Heart left ventricle (tissue), 16 donors: Measurements from ENCODE around the gene DIP2C. TPM values are rescaled to one million over a fixed set of nuclear protein-coding genes. Genes with fewer than 3 reads are reported as not detected.

Source experiments
- ATAC-seq, 4 donors: fragments of 200-7000 bp; cut with Tn5 transposase; one replicate each; pipeline ENCODE4 v1.9.1; 2020 to 2022; ENCODE audit warnings: moderate library complexity in 4 of 4, mild to moderate bottlenecking in 3 of 4, moderate number of reproducible peaks in 1 of 4
- DNase-seq, 5 donors: peaks; one replicate each; pipeline ENCODE4 v3.0.0-alpha.2; 2020
- H3K27ac ChIP-seq, 12 donors: fragments of 200-600 bp; sonication (generic) in 4 of 12; one replicate each; pipeline versions ENCODE4 v1.5.0 to v1.8.0; 2016 to 2022; ENCODE audit warnings: mild to moderate bottlenecking in 2 of 12
- H3K27me3 ChIP-seq, 9 donors: fragments of 200-600 bp; sonication (generic) in 2 of 9; one replicate each; pipeline versions ENCODE4 v1.5.1 to v1.8.0; 2016 to 2022; ENCODE audit warnings: mild to moderate bottlenecking in 3 of 9
- H3K36me3 ChIP-seq, 9 donors: fragments of 200-600 bp; sonication (generic) in 2 of 9; one replicate each; pipeline versions ENCODE4 v1.5.0 to v1.8.0; 2018 to 2022; ENCODE audit warnings: mild to moderate bottlenecking in 2 of 9
- H3K4me1 ChIP-seq, 12 donors: fragments of 200-600 bp; sonication (generic) in 4 of 12; one replicate each; pipeline versions ENCODE4 v1.5.0 to v1.8.0; 2016 to 2022; ENCODE audit warnings: mild to moderate bottlenecking in 3 of 12
- H3K4me3 ChIP-seq, 12 donors: fragments of 200-600 bp; sonication (generic) in 4 of 12; one replicate each; pipeline versions ENCODE4 v1.5.0 to v1.8.0; 2017 to 2022; ENCODE audit warnings: mild to moderate bottlenecking in 9 of 12, moderate library complexity in 4 of 12
- H3K9me3 ChIP-seq, 12 donors: fragments of 200-600 bp; sonication (generic) in 4 of 12; one replicate each; pipeline versions ENCODE4 v1.5.0 to v1.8.0; 2016 to 2022; ENCODE audit warnings: mild to moderate bottlenecking in 1 of 12
- POLR2A ChIP-seq, 2 donors: fragments of 450-650 bp; IDR thresholded peaks; one replicate each; pipeline ENCODE4 v1.6.1; 2017; ENCODE audit warnings: antibody characterized with exemption in 2 of 2, mild to moderate bottlenecking in 2 of 2, moderate library complexity in 2 of 2
- WGBS, 4 donors: extraction: QIAGEN DNeasy Blood & Tissue Kit in 2 of 4; methylation state at CpG; one replicate each; pipeline versions ENCODE4 v1.1.5 to v1.1.7; 2013 to 2018; 5-methylcytosine and 5-hydroxymethylcytosine counted together
- intact Hi-C, 10 donors: fragments of 100-400 bp; cut with DNase I; formaldehyde crosslinking; loops; one replicate each; pipeline versions ENCODE4 v1.11.1 to v1.14.2; 2022
- polyA plus RNA-seq, 2 donors: library from polyadenylated mRNA; stranded (reverse); fragments of 200-250 nt; gene quantifications; one replicate each; pipeline ENCODE4 v1.2.3, GENCODE V29; 2013
- total RNA-seq, 9 donors: library from RNA; depleted of rRNA in 2 of 9; stranded (reverse); fragments of >200 nt in 2 of 9; fragmentation: NEBNext Ultra II Directional in 3 of 9; extraction: Animal tissue kit (Norgen Biotek cat#: 25700) in 3 of 9; gene quantifications; one replicate each; pipeline versions ENCODE4 v1.1.0 to v1.2.4, GENCODE V29; 2016 to 2023
- TF ChIP-seq, protein P1 (sequence below), 12 donors: fragments of 200-600 bp; sonication (generic) in 4 of 12; IDR thresholded peaks; one replicate each; pipeline versions ENCODE4 v1.5.0 to v1.8.0; 2018 to 2022; ENCODE audit warnings: antibody characterized with exemption in 12 of 12, mild to moderate bottlenecking in 5 of 12
- donor health status: ischemic (EF 13 %, LVEDD 7.1; RV severe dilation, severe dysfunction).
- donor health status: healthy with polysubstance abuse.
- donor health status: DM: no; HTN: yes; CAD: no.
- donor health status: DM: no; HTN: no; CAD: no.
- donor health status: ischemic (EF 25% LVEDD 6.9; RV normal size, moderate dysfunction).
- donor health status: ischemic (EF 25% LVEDD 5.7; RV mildly dilated, moderate dysfunction).
- donor health status: healthy.
- donor health status: DM: yes; HTN: yes; CAD: no.
- donor health status: ischemic (EF 35%, LVEDD 5.7; RV mildly dilated, moderate dysfunction).
- donor health status: nonischemic (EF 11% LVEDD 7.7; RV severe dilation, severe dysfunction).
- donor health status: DM: yes; HTN: yes; CAD: no.
- donor health status: PGD.
- donor health status: ischemic (EF 29% LVEDD 5.4; RV normal size, mild dysfunction).
- donor health status: nonischemic (EF 23%, LVEDD 6.1; RV moderate dilation, normal function).

Gene DIP2C
- total and polyA plus RNA-seq, 11 donors = 7.4 to 43.1 (median 28.5) TPM

DNA sequence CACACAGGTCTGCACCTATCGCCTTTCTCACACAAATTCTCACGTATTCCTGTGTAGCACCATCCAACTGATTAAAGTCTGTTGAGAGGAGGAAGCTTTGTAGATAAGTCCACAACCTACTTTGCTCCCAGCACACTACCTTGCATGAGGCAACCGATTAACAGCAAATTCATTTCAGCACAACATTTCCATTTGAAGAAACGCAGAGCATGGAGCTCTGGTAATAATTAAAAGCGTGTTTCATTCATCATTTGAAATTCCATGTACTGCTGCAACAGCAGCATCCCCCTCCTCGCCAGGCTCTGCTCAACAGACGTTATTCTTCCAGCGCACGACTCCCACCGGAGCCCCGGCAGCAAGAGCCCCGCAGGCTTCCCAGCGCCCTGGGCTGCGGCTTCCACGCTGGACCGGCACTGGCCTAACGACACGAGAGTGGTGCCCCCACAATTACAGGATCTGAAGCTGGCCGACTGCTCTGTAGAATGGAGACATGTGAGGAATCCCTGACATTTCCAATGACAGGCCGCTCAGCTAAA is 118.8 kb downstream of the DIP2C start:
- Histone ChIP-seq H3K36me3 (no peaks in the 10 kb centered on the region), H3K4me3 (no peak overlapping the region), H3K9me3 (peaks cover 0 to 12% (median 0%) of the 10 kb centered on the region in 12 donors), H3K27ac (peak overlapping the region in 1 of 12 donors; percentile 58), H3K4me1 (peaks cover 0 to 19% (median 4%) of the 10 kb centered on the region in 12 donors), H3K27me3 (no peaks in the 10 kb centered on the region)
- WGBS, 4 donors = 87 to 92% (median 90%) methylated on average over 20 of the region's 20 CpGs
- intact Hi-C loops = no loop called here
- DNase-seq (no peak), ATAC-seq (no peak)
- TF ChIP-seq POLR2A (IDR thresholded peaks at IDR 0.05) = no peak
- TF ChIP-seq, protein P1, sequence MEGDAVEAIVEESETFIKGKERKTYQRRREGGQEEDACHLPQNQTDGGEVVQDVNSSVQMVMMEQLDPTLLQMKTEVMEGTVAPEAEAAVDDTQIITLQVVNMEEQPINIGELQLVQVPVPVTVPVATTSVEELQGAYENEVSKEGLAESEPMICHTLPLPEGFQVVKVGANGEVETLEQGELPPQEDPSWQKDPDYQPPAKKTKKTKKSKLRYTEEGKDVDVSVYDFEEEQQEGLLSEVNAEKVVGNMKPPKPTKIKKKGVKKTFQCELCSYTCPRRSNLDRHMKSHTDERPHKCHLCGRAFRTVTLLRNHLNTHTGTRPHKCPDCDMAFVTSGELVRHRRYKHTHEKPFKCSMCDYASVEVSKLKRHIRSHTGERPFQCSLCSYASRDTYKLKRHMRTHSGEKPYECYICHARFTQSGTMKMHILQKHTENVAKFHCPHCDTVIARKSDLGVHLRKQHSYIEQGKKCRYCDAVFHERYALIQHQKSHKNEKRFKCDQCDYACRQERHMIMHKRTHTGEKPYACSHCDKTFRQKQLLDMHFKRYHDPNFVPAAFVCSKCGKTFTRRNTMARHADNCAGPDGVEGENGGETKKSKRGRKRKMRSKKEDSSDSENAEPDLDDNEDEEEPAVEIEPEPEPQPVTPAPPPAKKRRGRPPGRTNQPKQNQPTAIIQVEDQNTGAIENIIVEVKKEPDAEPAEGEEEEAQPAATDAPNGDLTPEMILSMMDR (IDR thresholded peaks at IDR 0.05) = no peak

DNA sequence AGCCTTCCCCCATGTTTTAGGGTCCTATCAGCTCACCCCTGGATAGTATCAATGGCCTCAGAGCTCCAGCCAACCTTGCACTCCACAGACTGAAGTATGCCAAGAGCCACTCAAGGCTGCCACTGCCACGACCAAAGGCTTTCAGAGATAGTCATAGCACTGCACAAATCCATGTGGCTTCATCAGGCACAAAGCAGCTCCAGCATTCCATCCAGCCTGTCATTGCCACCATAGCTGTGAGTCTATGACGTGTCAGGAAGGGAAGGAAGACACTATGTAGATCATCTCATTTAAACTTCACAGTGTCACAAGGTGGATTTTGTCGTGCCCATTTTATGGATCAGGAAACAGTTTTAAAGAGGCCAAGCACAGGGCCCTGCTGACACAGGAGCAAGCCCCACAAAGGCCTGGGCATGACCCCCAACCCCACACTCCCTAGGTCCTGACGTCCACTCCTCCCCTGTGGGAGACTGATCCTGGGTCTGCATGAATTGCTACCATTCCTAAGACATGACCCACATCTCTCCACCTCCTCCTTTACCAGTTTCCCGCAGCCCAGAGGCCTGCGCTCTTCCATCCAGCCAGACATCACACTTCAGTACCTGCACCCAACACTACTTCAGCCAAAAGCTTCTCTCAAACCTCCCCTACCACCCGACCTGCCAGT is 119.4 kb downstream of the DIP2C start:
- Histone ChIP-seq H3K9me3 (peaks cover 0 to 12% (median 0%) of the 10 kb centered on the region in 12 donors), H3K27me3 (no peaks in the 10 kb centered on the region), H3K36me3 (no peaks in the 10 kb centered on the region), H3K4me1 (peaks cover 0 to 14% (median 0%) of the 10 kb centered on the region in 12 donors), H3K4me3 (no peak overlapping the region), H3K27ac (peak overlapping the region in 1 of 12 donors; percentile 58)
- 87 to 92% (median 87%) methylated on average over 7 of the region's 7 CpGs for WGBS, 4 donors
- intact Hi-C loops = no loop called here
- DNase-seq = no peak
- TF ChIP-seq, protein P1 (IDR thresholded peaks at IDR 0.05) = no peak
- no peak for TF ChIP-seq POLR2A (IDR thresholded peaks at IDR 0.05)
- no peak for ATAC-seq

DNA sequence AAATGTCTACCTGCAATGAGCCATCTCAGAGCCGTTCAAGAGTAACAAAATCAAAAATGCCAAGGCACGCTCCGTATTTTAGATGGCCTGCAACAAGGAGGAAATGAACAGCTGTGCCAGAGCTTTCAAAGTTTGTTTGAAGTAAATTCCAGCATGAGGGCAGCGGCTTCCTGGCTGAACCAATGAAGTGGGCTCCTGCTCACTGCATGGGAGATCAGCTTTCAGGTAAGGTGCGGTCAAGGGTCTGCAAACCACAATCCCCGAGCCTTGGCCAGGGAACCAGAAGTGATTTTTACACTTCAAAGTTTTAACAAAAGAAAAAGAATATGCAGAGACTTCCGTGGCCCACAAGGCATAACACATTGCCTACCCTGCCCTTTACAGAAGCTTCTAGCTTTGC is 120.6 kb downstream of the DIP2C start:
- TF ChIP-seq POLR2A (IDR thresholded peaks at IDR 0.05) = no peak
- TF ChIP-seq, protein P1 (IDR thresholded peaks at IDR 0.05) = no peak
- DNase-seq = no peak
- H3K27ac ChIP-seq = no peak overlapping the region
- H3K36me3 ChIP-seq = no peaks in the 10 kb centered on the region
- no peaks in the 10 kb centered on the region for H3K27me3 ChIP-seq
- H3K9me3 ChIP-seq = peaks cover 0 to 18% (median 4%) of the 10 kb centered on the region in 12 donors
- intact Hi-C loops = no loop called here
- WGBS, 4 donors = 97 to 98% (median 98%) methylated on average over 7 of the region's 7 CpGs
- H3K4me1 ChIP-seq = peaks cover 0 to 14% (median 0%) of the 10 kb centered on the region in 12 donors
- H3K4me3 ChIP-seq = no peak overlapping the region
- ATAC-seq = no peak

DNA sequence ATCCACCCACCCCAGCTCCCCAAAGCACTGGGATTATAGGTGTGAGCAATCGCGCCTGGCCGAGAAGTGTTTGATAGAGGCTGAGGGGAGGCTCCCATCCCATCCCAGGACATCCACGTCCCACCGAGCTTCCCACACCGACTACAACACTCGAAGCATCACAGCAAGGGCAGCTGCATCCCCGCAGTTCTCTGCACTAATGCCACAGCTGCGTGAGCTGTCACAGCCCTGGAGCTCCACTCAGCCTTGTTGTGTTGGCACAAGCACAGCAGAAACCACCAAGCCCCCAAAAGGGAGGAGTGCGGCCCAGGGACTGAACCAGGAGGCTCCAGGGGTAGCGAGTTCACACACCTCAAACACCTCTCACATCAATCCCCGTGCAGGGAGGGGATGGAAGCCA is 121.6 kb downstream of the DIP2C start:
- ATAC-seq (no peak), DNase-seq (no peak)
- intact Hi-C loops = no loop called here
- H3K4me1 ChIP-seq = peaks cover 0 to 14% (median 1%) of the 10 kb centered on the region in 12 donors
- peaks cover 0 to 23% (median 5%) of the 10 kb centered on the region in 12 donors for H3K9me3 ChIP-seq
- no peak overlapping the region for H3K4me3 ChIP-seq
- no peaks in the 10 kb centered on the region for H3K27me3 ChIP-seq
- TF ChIP-seq, protein P1 (IDR thresholded peaks at IDR 0.05) = no peak
- TF ChIP-seq POLR2A (IDR thresholded peaks at IDR 0.05) = no peak
- WGBS, 4 donors = 93 to 97% (median 95%) methylated on average over 12 of the region's 12 CpGs
- H3K27ac ChIP-seq = no peak overlapping the region
- H3K36me3 ChIP-seq = no peaks in the 10 kb centered on the region
